GM23248 (cell line): ENCODE results near the gene DCUN1D2.

Experiments
- EZH2 ChIP-seq: fragments of 200-600 bp; sonication (generic); IDR thresholded peaks from 2 replicates; pipeline ENCODE4 v1.6.1; 2018; ENCODE audit warnings: antibody characterized with exemption, mild to moderate bottlenecking; ENCODE audit not compliant: insufficient read depth, poor library complexity, severe bottlenecking
- EZH2phosphoT487 ChIP-seq: fragments of 200-600 bp; sonication (generic); IDR thresholded peaks from 2 replicates; pipeline ENCODE4 v1.6.1; 2018; ENCODE audit warnings: antibody characterized with exemption, moderate library complexity, mild to moderate bottlenecking, low read depth; ENCODE audit not compliant: insufficient read depth

GRCh38 chr13:113472355-113473025, 18.0 kb downstream of the DCUN1D2 start:
- TF ChIP-seq EZH2 (no peak), EZH2phosphoT487 (no peak)
